ENCODE measurements around the gene PIM3.

DNA sequence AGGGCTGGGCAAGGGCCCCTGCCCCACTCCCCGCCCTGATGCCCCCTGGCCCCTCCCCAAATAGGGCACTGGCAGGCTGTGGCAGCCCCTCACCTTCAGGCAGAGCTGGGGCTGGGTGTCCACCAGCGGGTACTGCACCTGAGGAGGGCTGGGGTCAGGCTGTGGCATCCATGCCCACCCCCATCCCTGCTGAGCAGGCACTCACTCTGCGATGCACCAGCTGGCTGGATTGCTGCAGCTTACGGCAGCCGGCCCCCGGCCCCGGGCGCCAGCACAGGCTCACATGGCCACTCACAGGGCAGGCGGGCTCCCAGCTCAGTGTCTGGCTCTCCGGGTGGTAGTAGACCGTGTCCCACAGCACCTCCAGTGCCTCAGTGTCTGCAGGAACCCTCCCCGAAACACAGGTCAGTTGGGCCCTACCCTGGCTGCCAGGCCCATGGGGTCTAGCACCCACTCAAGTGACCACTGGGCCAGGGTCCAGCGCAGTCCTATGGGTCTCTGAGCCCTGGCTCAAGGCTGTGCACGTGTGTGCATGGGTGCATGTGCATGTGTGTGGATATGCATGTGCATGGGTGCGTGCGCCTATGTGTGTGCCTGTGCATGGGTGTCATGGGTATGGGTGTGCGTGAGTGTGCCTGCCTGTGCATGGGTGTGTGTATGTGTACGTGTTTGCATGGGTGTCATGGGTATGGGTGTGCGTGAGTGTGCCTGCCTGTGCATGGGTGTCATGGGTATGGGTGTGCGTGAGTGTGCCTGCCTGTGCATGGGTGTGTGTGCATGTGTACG, 37.6 kb downstream of the PIM3 start:
- TF ChIP-seq, protein P1, sequence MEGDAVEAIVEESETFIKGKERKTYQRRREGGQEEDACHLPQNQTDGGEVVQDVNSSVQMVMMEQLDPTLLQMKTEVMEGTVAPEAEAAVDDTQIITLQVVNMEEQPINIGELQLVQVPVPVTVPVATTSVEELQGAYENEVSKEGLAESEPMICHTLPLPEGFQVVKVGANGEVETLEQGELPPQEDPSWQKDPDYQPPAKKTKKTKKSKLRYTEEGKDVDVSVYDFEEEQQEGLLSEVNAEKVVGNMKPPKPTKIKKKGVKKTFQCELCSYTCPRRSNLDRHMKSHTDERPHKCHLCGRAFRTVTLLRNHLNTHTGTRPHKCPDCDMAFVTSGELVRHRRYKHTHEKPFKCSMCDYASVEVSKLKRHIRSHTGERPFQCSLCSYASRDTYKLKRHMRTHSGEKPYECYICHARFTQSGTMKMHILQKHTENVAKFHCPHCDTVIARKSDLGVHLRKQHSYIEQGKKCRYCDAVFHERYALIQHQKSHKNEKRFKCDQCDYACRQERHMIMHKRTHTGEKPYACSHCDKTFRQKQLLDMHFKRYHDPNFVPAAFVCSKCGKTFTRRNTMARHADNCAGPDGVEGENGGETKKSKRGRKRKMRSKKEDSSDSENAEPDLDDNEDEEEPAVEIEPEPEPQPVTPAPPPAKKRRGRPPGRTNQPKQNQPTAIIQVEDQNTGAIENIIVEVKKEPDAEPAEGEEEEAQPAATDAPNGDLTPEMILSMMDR (conservative IDR thresholded peaks at IDR 0.05): no peak
- no peak for TF ChIP-seq EZH2 (IDR thresholded peaks at IDR 0.05; ENCODE audit: low read depth)

All from PC-9 (cell line).